ENCODE measurements around the gene OR2V2. TPM values are rescaled to one million over a fixed set of nuclear protein-coding genes. Genes with fewer than 3 reads are reported as not detected.

Gene OR2V2
- total RNA-seq, 4 donors from 2014 or later: not detected

GRCh38 chr5:181198106-181198685 lies 50.8 kb downstream of the OR2V2 start:
- no peak for TF ChIP-seq CTCF (IDR thresholded peaks at IDR 0.05)
- ATAC-seq (ENCODE audit: low FRiP score): no peak

GRCh38 chr5:181198905-181199519 lies 51.6 kb downstream of the OR2V2 start:
- DNase-seq (ENCODE audit: low spot score) (no peak), ATAC-seq (ENCODE audit: low FRiP score) (no peak)
- TF ChIP-seq CTCF (IDR thresholded peaks at IDR 0.05): no peak

More at GRCh38 chr5:181198106-181198685, 50.8 kb downstream of the OR2V2 start:
- no peak for DNase-seq (ENCODE audit: low spot score)

DNA sequence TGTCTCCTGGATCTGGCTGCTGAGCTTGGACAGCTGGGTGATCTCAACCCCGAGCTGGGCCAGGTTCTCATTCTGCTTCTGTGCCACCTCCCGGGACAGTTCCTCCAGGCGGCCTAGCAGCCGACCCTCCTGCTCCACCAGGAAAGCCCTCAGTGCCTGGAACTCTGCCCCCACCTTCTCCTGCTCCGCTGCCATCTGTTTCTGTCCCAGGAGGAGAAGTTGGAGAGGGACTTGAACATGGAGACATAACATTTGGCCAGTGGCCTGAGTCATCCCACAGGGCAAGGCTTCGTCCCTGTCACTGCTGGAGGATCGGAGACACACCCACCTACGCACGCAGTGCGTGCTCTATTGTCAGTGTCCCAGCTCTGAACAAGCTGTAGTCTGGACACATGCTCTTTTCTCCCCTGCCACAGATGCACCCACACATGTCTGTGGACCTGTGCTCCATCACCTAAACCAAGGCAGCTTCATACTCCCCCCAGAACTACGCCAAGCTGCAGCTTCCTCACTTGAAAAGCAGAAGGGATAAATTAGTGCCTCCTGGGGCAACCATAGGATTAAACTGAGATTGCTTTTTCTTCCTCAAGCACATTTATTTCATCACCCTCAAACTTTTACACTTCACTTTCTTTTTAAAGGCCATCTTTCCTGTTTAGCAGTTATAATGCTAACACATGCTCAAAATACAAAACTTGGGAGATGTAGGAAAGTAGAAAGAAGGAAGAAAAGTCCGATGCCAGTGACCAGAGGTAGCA lies 52.7 kb downstream of the OR2V2 start:
- TF ChIP-seq CTCF (IDR thresholded peaks at IDR 0.05): no peak
- DNase-seq (ENCODE audit: low spot score): no peak
- ATAC-seq (ENCODE audit: low FRiP score): no peak

GRCh38 chr5:181200816-181201215 lies 53.4 kb downstream of the OR2V2 start:
- no peak for TF ChIP-seq CTCF (IDR thresholded peaks at IDR 0.05)
- no peak for ATAC-seq (ENCODE audit: low FRiP score)
- DNase-seq (ENCODE audit: low spot score): no peak

DNA sequence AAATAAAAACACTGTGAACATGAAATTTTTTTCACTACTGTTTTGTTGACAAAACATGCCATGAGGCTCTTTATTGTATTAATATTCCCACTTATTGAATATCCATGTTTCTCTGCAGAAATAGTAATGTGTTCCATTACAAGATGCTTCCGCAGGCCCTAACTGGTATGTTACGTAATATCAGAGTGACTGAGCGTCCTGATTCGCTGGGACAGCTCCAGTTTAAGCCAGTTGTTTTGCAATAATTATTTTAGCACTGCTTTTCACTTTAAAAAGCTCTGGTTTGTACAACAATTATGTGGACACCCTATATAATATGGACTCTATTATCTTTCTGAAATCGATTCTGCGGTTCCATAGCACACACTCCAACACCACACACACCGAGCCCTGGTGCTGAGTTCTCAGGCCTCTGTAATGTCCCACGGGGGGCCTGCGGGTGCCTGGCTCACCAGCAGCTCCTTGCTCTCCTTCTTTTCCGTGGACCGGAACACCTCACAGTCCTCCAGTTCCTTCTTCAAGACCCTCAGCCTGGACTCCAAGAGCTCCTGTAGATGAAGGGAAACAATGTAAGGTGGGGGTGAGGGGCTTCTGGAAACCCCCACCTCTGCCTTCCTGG lies 55.8 kb downstream of the OR2V2 start:
- TF ChIP-seq CTCF (IDR thresholded peaks at IDR 0.05): no peak
- ATAC-seq (ENCODE audit: low FRiP score) (no peak), DNase-seq (ENCODE audit: low spot score) (no peak)

- no peak for ATAC-seq (ENCODE audit: low FRiP score)
Observed at GRCh38 chr5:181203777-181204112, 56.4 kb downstream of the OR2V2 start.

More at GRCh38 chr5:181203777-181204112, 56.4 kb downstream of the OR2V2 start:
- DNase-seq (ENCODE audit: low spot score): no peak
- TF ChIP-seq CTCF (IDR thresholded peaks at IDR 0.05): no peak
